Kidney (tissue), 14 donors: Measurements from ENCODE around the gene GDF2. TPM values are rescaled to one million over a fixed set of nuclear protein-coding genes. Genes with fewer than 3 reads are reported as not detected.

Experiments used
- DNase-seq, 5 donors: peaks; one replicate each; pipeline ENCODE4 v3.0.0-alpha.2; 2013 to 2020
- FAIRE-seq: peaks from 2 replicates; lab custom pipeline; 2012; peaks lifted over from hg19 to GRCh38; lab: Jason Lieb, UNC
- H3K27ac ChIP-seq, 2 donors: one replicate each; pipeline ENCODE4 v1.7.0; 2013; ENCODE audit warnings: low read depth in 2 of 2, low read length in 2 of 2, inconsistent platforms in 1 of 2
- H3K27me3 ChIP-seq: one replicate; pipeline ENCODE4 v1.7.1; 2013; ENCODE audit warnings: low read length, inconsistent platforms; ENCODE audit not compliant: control insufficient read depth, insufficient read depth
- H3K36me3 ChIP-seq, 3 donors: one replicate each; pipeline versions ENCODE4 v1.7.0 to v1.7.1; 2013; ENCODE audit warnings: low read length in 3 of 3, control low read depth in 1 of 3, inconsistent platforms in 1 of 3; ENCODE audit not compliant: insufficient read depth in 3 of 3, control insufficient read depth in 2 of 3
- H3K4me1 ChIP-seq, 3 donors: one replicate each; pipeline versions ENCODE4 v1.7.0 to v1.7.1; 2013; ENCODE audit warnings: low read length in 3 of 3, inconsistent platforms in 1 of 3, low read depth in 1 of 3; ENCODE audit not compliant: control insufficient read depth in 2 of 3, insufficient read depth in 2 of 3
- H3K4me3 ChIP-seq, 3 donors: one replicate each; pipeline versions ENCODE4 v1.7.0 to v1.8.1; 2013; ENCODE audit warnings: low read length in 3 of 3, control low read depth in 1 of 3, inconsistent platforms in 1 of 3
- H3K9ac ChIP-seq, 3 donors: one replicate each; pipeline versions ENCODE4 v1.7.0 to v1.7.1; 2013; ENCODE audit warnings: low read length in 3 of 3, control low read depth in 1 of 3, inconsistent platforms in 1 of 3
- H3K9me3 ChIP-seq, 3 donors: one replicate each; pipeline versions ENCODE4 v1.7.0 to v1.7.1; 2013; ENCODE audit warnings: low read length in 3 of 3, control low read depth in 1 of 3, inconsistent platforms in 1 of 3; ENCODE audit not compliant: control insufficient read depth in 2 of 3, insufficient read depth in 1 of 3
- CTCF ChIP-seq: IDR thresholded peaks from 3 replicates; pipeline ENCODE4 v1.5.1; 2012; ENCODE audit warnings: mild to moderate bottlenecking, moderate library complexity, borderline replicate concordance; ENCODE audit not compliant: insufficient read depth; ENCODE audit errors: extremely low read depth
- intact Hi-C: fragments of 100-400 bp; cut with DNase I; formaldehyde crosslinking; loops from one replicate; pipeline ENCODE4 v1.11.1; 2022
- polyA plus RNA-seq: library from polyadenylated mRNA; stranded (reverse); fragments of 350-450 nt; fragmentation: Illumina TruSeq; extraction: RNeasy Lipid Tissue Mini Kit (QIAGEN cat#74804); gene quantifications from one replicate; pipeline ENCODE4 v1.2.3, GENCODE V29; 2014; ENCODE audit warnings: low read depth, low replicate concordance; ENCODE audit not compliant: insufficient read depth
- total RNA-seq: library from RNA; stranded (reverse); fragmentation: NEBNext Ultra II Directional; extraction: Animal tissue kit (Norgen Biotek cat#: 25700); gene quantifications from one replicate; pipeline ENCODE4 v1.2.1, GENCODE V29; 2021
- donor health status: control.
- donor health status: control.
- donor health status: control.
- donor health status: control.
- donor health status: control.
- donor health status: DM: yes; HTN: yes; CAD: no.
- donor health status: Normal renal cell carcinoma (clear cell type).

Gene GDF2
- total and polyA plus RNA-seq, 2 donors from 2014 or later: not detected

DNA sequence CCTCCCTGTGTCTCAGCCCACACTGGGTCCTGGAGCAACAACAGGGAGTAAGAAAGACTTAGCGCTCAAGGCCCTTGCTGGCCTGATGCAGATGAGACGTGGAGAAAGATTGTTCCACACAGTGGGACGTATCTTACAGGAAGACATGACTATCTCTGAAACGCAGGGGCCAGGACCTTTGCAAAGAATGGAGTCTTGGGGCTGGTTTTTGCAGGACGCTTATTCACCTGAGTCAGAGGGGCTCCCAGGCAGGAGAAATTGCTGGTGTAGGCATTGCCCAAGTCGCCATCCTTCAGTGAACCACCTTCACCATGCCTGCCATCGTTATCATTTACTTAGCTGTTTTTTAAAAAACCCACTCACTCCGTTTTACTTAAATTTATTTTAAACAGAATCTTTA lies 34.0 kb upstream of the GDF2 start:
- no peak for TF ChIP-seq CTCF
- intact Hi-C loops: no loop called here

GRCh38 chr10:47288916-47289495 lies 33.2 kb upstream of the GDF2 start:
- Histone ChIP-seq H3K9me3 (no peaks in the 10 kb centered on the region), H3K27me3 (no peaks in the 10 kb centered on the region), H3K27ac (no peak overlapping the region), H3K36me3 (no peaks in the 10 kb centered on the region), H3K4me3 (no peak overlapping the region), H3K9ac (no peak overlapping the region), H3K4me1 (no peaks in the 10 kb centered on the region)
- DNase-seq (no peak), FAIRE-seq (no peak)
- TF ChIP-seq CTCF: no peak
- intact Hi-C loops: no loop called here

More for the DNA sequence above, 34.0 kb upstream of the GDF2 start:
- Histone ChIP-seq H3K9ac (no peak overlapping the region), H3K27me3 (no peaks in the 10 kb centered on the region), H3K27ac (no peak overlapping the region), H3K36me3 (no peaks in the 10 kb centered on the region), H3K9me3 (no peaks in the 10 kb centered on the region), H3K4me3 (no peak overlapping the region), H3K4me1 (no peaks in the 10 kb centered on the region)
- no peak for FAIRE-seq
- DNase-seq: no peak

DNA sequence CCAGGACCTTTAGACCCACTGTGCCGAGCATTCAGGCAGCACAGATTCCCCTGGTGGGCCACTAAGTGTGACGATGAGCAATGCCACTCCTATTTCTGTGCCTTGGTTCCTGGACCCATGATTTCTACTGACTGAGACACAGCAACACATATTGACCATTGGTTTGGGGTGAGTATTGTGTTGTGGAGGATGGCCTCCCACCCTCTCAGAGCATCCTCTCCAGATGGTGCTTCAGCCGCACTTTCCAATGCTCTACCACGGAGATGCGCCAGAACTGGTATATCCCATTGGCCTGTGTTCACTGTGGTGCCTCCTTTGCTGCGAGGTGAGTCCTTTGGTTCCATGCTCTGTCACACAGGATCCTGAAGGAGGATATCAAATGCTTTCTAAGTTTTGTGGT lies 32.3 kb upstream of the GDF2 start:
- Histone ChIP-seq H3K4me3 (no peak overlapping the region), H3K27me3 (no peaks in the 10 kb centered on the region), H3K9me3 (no peaks in the 10 kb centered on the region), H3K4me1 (no peaks in the 10 kb centered on the region), H3K9ac (no peak overlapping the region), H3K36me3 (no peaks in the 10 kb centered on the region), H3K27ac (no peak overlapping the region)
- no peak for TF ChIP-seq CTCF
- FAIRE-seq (no peak), DNase-seq (no peak)
- intact Hi-C loops: no loop called here

DNA sequence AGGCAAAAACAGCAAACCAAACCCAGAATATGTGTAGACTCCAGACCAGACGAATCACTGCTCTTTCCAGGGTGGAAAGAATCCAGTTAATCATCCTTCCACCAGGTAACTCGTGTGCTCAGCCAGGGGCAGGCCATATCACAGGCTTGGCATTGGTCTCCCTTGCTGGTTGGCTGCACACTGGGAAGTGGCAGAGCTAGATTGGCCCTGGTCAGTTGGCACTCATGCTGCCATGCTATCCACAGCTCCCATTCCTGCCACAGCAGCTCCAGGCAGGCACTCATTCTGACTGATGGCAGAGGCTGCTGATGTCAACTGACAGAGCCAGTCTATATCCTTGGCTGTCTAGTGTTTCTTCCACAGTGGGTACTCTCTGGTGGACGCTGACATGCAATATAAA lies 31.9 kb upstream of the GDF2 start:
- no peaks in the 10 kb centered on the region for H3K4me1 ChIP-seq
- FAIRE-seq (no peak), DNase-seq (no peak)
- H3K36me3 ChIP-seq: no peaks in the 10 kb centered on the region
- no peak overlapping the region for H3K27ac ChIP-seq
- no peak for TF ChIP-seq CTCF
- no peak overlapping the region for H3K4me3 ChIP-seq
- no peaks in the 10 kb centered on the region for H3K9me3 ChIP-seq
- H3K9ac ChIP-seq: no peak overlapping the region
- intact Hi-C loops: no loop called here
- H3K27me3 ChIP-seq: no peaks in the 10 kb centered on the region
